Activated naive CD4-positive, alpha-beta T cell treated with anti-CD3 and anti-CD28 coated beads for 36 hours (primary cell): Measurements from ENCODE around the gene CPLX3. TPM values are rescaled to one million over a fixed set of nuclear protein-coding genes. Genes with fewer than 3 reads are reported as not detected.

ENCODE experiments used
- CTCF ChIA-PET: fragments of 350-600 bp; sonication (Branson Sonifier 250); formaldehyde crosslinking; loops from one replicate; lab custom pipeline; 2021; ENCODE audit warnings: antibody characterized with exemption; lab: Charles Lee
- DNase-seq: peaks from one replicate; pipeline ENCODE4 v3.0.0-alpha.2; 2020
- H3K27ac Mint-ChIP-seq: one replicate; pipeline ENCODE4 v1.8.0; 2021; ENCODE audit warnings: mild to moderate bottlenecking, mixed read lengths
- H3K27me3 Mint-ChIP-seq: one replicate; pipeline ENCODE4 v1.8.0; 2021; ENCODE audit warnings: low read depth, mixed read lengths
- H3K36me3 Mint-ChIP-seq: one replicate; pipeline ENCODE4 v1.8.0; 2021; ENCODE audit warnings: low read depth, mixed read lengths
- H3K4me1 Mint-ChIP-seq: one replicate; pipeline ENCODE4 v1.8.0; 2021; ENCODE audit warnings: low read depth, mixed read lengths
- H3K4me3 Mint-ChIP-seq: one replicate; pipeline ENCODE4 v1.8.0; 2021; ENCODE audit warnings: mild to moderate bottlenecking, moderate library complexity, mixed read lengths
- H3K9me3 Mint-ChIP-seq: one replicate; pipeline ENCODE4 v1.8.0; 2021; ENCODE audit warnings: mixed read lengths
- intact Hi-C: fragments of 100-400 bp; cut with micrococcal nuclease; formaldehyde crosslinking; loops from one replicate; pipeline ENCODE4 v1.15.1; 2023
- total RNA-seq, 2 experiments: library from RNA; stranded (reverse); gene quantifications; one replicate each; pipeline ENCODE4 v1.2.3, GENCODE V29; 2021

Gene CPLX3
- total RNA-seq, 2 experiments from 2014 or later = not detected

- peaks cover 35% of the 10 kb centered on the region for H3K4me1 Mint-ChIP-seq
- peaks cover 9% of the 10 kb centered on the region for H3K36me3 Mint-ChIP-seq
- no peaks in the 10 kb centered on the region for H3K27me3 Mint-ChIP-seq
- no peak for DNase-seq
- intact Hi-C loops = no loop called here
- CTCF ChIA-PET = interaction anchor here (0.6 to 3.1 kb wide), 3 partner anchors 44 to 222 kb away, joined by 3 to 9 read pairs (median 3); no protein-coding TSS in a partner anchor
- no peak overlapping the region for H3K4me3 Mint-ChIP-seq
- H3K27ac Mint-ChIP-seq = no peak overlapping the region
- H3K9me3 Mint-ChIP-seq = no peaks in the 10 kb centered on the region
These were observed 30.1 kb downstream of the CPLX3 start for GRCh38 chr15:74856537-74856936.

GRCh38 chr15:74857082-74857655 lies 30.7 kb downstream of the CPLX3 start:
- H3K4me1 Mint-ChIP-seq = peaks cover 35% of the 10 kb centered on the region
- CTCF ChIA-PET = interaction anchor here (1.1 to 3.1 kb wide), 3 partner anchors 12 to 44 kb away, joined by 3 to 9 read pairs (median 6); no protein-coding TSS in a partner anchor
- H3K27me3 Mint-ChIP-seq = no peaks in the 10 kb centered on the region
- DNase-seq = no peak
- H3K27ac Mint-ChIP-seq = peak overlapping the region; percentile 68
- peaks cover 8% of the 10 kb centered on the region for H3K36me3 Mint-ChIP-seq
- intact Hi-C loops = no loop called here
- H3K4me3 Mint-ChIP-seq = no peak overlapping the region
- H3K9me3 Mint-ChIP-seq = no peaks in the 10 kb centered on the region

GRCh38 chr15:74857671-74858368 lies 31.4 kb downstream of the CPLX3 start:
- CTCF ChIA-PET = interaction anchor here (0.5 to 2.2 kb wide), 7 partner anchors 12 to 226 kb away, joined by 3 to 21 read pairs (median 4); no protein-coding TSS in a partner anchor
- Mint-ChIP-seq H3K27me3 (no peaks in the 10 kb centered on the region), H3K36me3 (peaks cover 6% of the 10 kb centered on the region), H3K4me1 (peaks cover 36% of the 10 kb centered on the region), H3K4me3 (no peak overlapping the region), H3K27ac (peak overlapping the region; percentile 68), H3K9me3 (no peaks in the 10 kb centered on the region)
- intact Hi-C loops = no loop called here
- no peak for DNase-seq

- Mint-ChIP-seq H3K4me1 (peaks cover 38% of the 10 kb centered on the region), H3K4me3 (no peak overlapping the region), H3K27ac (peak overlapping the region; percentile 46), H3K36me3 (peaks cover 4% of the 10 kb centered on the region), H3K9me3 (no peaks in the 10 kb centered on the region), H3K27me3 (no peaks in the 10 kb centered on the region)
- intact Hi-C loops = no loop called here
- no peak for DNase-seq
- CTCF ChIA-PET = interaction anchor here (0.5 to 2.2 kb wide), 8 partner anchors 11 to 226 kb away, joined by 3 to 21 read pairs (median 4); no protein-coding TSS in a partner anchor
These were observed 31.9 kb downstream of the CPLX3 start for GRCh38 chr15:74858369-74858740.

- intact Hi-C loops = no loop called here
- H3K9me3 Mint-ChIP-seq = no peaks in the 10 kb centered on the region
- CTCF ChIA-PET = interaction anchor here (0.6 to 1.5 kb wide), 4 partner anchors 38 to 192 kb away, joined by 3 to 6 read pairs (median 4); no protein-coding TSS in a partner anchor
- peak overlapping the region; percentile 42 for H3K27ac Mint-ChIP-seq
- peak; percentile 36 for DNase-seq
- H3K27me3 Mint-ChIP-seq = no peaks in the 10 kb centered on the region
- peaks cover 13% of the 10 kb centered on the region for H3K36me3 Mint-ChIP-seq
- H3K4me3 Mint-ChIP-seq = no peak overlapping the region
- H3K4me1 Mint-ChIP-seq = peaks cover 60% of the 10 kb centered on the region
These were observed 37.0 kb downstream of the CPLX3 start for GRCh38 chr15:74863239-74864056.

- no peaks in the 10 kb centered on the region for H3K9me3 Mint-ChIP-seq
- intact Hi-C loops = no loop called here
- no peak for DNase-seq
- CTCF ChIA-PET = interaction anchor here (1.5 kb wide), 1 partner anchor 37 kb away, joined by 4 read pairs; no protein-coding TSS in a partner anchor
- H3K4me3 Mint-ChIP-seq = no peak overlapping the region
- peaks cover 61% of the 10 kb centered on the region for H3K4me1 Mint-ChIP-seq
- peak overlapping the region; percentile 9 for H3K27ac Mint-ChIP-seq
- peaks cover 13% of the 10 kb centered on the region for H3K36me3 Mint-ChIP-seq
- no peaks in the 10 kb centered on the region for H3K27me3 Mint-ChIP-seq
These were observed 37.9 kb downstream of the CPLX3 start for GRCh38 chr15:74864296-74864695.

- H3K27ac Mint-ChIP-seq = peak overlapping the region; percentile 33
- CTCF ChIA-PET = interaction anchor here (0.6 to 1.5 kb wide), 3 partner anchors 9 to 117 kb away, joined by 3 to 4 read pairs (median 4); partner anchors contain the start of gene CYP1A2
- no peaks in the 10 kb centered on the region for H3K9me3 Mint-ChIP-seq
- no peaks in the 10 kb centered on the region for H3K27me3 Mint-ChIP-seq
- intact Hi-C loops = no loop called here
- DNase-seq = no peak
- H3K4me1 Mint-ChIP-seq = peaks cover 65% of the 10 kb centered on the region
- H3K36me3 Mint-ChIP-seq = peaks cover 14% of the 10 kb centered on the region
- no peak overlapping the region for H3K4me3 Mint-ChIP-seq
These were observed 38.9 kb downstream of the CPLX3 start for GRCh38 chr15:74865316-74865715.

- CTCF ChIA-PET = no interaction called here
- intact Hi-C loops = no loop called here
- Mint-ChIP-seq H3K4me3 (no peak overlapping the region), H3K9me3 (no peaks in the 10 kb centered on the region), H3K27ac (no peak overlapping the region), H3K27me3 (no peaks in the 10 kb centered on the region), H3K36me3 (peaks cover 14% of the 10 kb centered on the region), H3K4me1 (peaks cover 71% of the 10 kb centered on the region)
- DNase-seq = no peak
These were observed 39.7 kb downstream of the CPLX3 start for GRCh38 chr15:74866090-74866489.

- DNase-seq = no peak
These were observed 41.1 kb downstream of the CPLX3 start for GRCh38 chr15:74867466-74868038.

GRCh38 chr15:74868059-74868458 lies 41.6 kb downstream of the CPLX3 start:
- H3K4me3 Mint-ChIP-seq = peak overlapping the region; percentile 10
- peak; percentile 38 for DNase-seq
- H3K36me3 Mint-ChIP-seq = peaks cover 21% of the 10 kb centered on the region
- H3K27me3 Mint-ChIP-seq = no peaks in the 10 kb centered on the region
- CTCF ChIA-PET = interaction anchor here (0.9 kb wide), 1 partner anchor 34 kb away, joined by 4 read pairs; no protein-coding TSS in a partner anchor
- peak overlapping the region; percentile 68 for H3K27ac Mint-ChIP-seq
- intact Hi-C loops = no loop called here
- no peaks in the 10 kb centered on the region for H3K9me3 Mint-ChIP-seq
- H3K4me1 Mint-ChIP-seq = peaks cover 83% of the 10 kb centered on the region

More at GRCh38 chr15:74867466-74868038, 41.1 kb downstream of the CPLX3 start:
- Mint-ChIP-seq H3K9me3 (no peaks in the 10 kb centered on the region), H3K27me3 (no peaks in the 10 kb centered on the region), H3K36me3 (peaks cover 18% of the 10 kb centered on the region), H3K27ac (peak overlapping the region; percentile 68), H3K4me3 (no peak overlapping the region), H3K4me1 (peaks cover 82% of the 10 kb centered on the region)
- intact Hi-C loops = no loop called here
- CTCF ChIA-PET = interaction anchor here (0.9 kb wide), 1 partner anchor 34 kb away, joined by 4 read pairs; no protein-coding TSS in a partner anchor

GRCh38 chr15:74869372-74869725 lies 42.9 kb downstream of the CPLX3 start:
- CTCF ChIA-PET = interaction anchor here (0.8 to 3.2 kb wide), 9 partner anchors 11 to 99 kb away, joined by 3 to 22 read pairs (median 4); partner anchors contain the start of gene CSK
- intact Hi-C loops = no loop called here
- Mint-ChIP-seq H3K9me3 (no peaks in the 10 kb centered on the region), H3K27me3 (no peaks in the 10 kb centered on the region), H3K4me3 (no peak overlapping the region), H3K36me3 (peaks cover 21% of the 10 kb centered on the region), H3K27ac (peak overlapping the region; percentile 90), H3K4me1 (peaks cover 75% of the 10 kb centered on the region)
- no peak for DNase-seq
